ENCODE measurements around the gene MRPL41.
"Not testable (repeated sequence)": the region's sequence is repeated elsewhere in the genome, so short reads cannot be mapped to it uniquely, and the experiment has no call there.

The MRPL41 gene

GRCh38 chr9:137588891-137589290, 37.2 kb downstream of the MRPL41 start:
- TF ChIP-seq CTCF (IDR thresholded peaks at IDR 0.05; ENCODE audit: low read depth, low read length, missing control alignments) = no peak
- peak overlapping the region; percentile 68 for H3K4me3 ChIP-seq (replicated peaks; ENCODE audit: low read depth, low read length)
- no peak for DNase-seq (ENCODE audit: extremely low read depth, low read depth)

- no peak for TF ChIP-seq CTCF (IDR thresholded peaks at IDR 0.05; ENCODE audit: low read depth, low read length, missing control alignments)
- DNase-seq (ENCODE audit: extremely low read depth, low read depth) = no peak
- H3K4me3 ChIP-seq (replicated peaks; ENCODE audit: low read depth, low read length) = peak overlapping the region; percentile 68
Observed at GRCh38 chr9:137589441-137590122, 37.9 kb downstream of the MRPL41 start.

GRCh38 chr9:137590123-137590468, 38.4 kb downstream of the MRPL41 start:
- no peak for DNase-seq (ENCODE audit: extremely low read depth, low read depth)
- H3K4me3 ChIP-seq (replicated peaks; ENCODE audit: low read depth, low read length) = peak overlapping the region; percentile 68
- TF ChIP-seq CTCF (IDR thresholded peaks at IDR 0.05; ENCODE audit: low read depth, low read length, missing control alignments) = no peak

GRCh38 chr9:137590469-137591383, 39.0 kb downstream of the MRPL41 start, which contains the start of gene ZMYND19:
TSS of gene ZMYND19 (minus strand) at chr9:137590512. CDS start at chr9:137590263, 249 bp downstream.
- DNase-seq (ENCODE audit: extremely low read depth, low read depth) = no peak
- no peak for TF ChIP-seq CTCF (IDR thresholded peaks at IDR 0.05; ENCODE audit: low read depth, low read length, missing control alignments)
- peak within 1 kb of the TSS; percentile 71 for H3K4me3 ChIP-seq (replicated peaks; ENCODE audit: low read depth, low read length)

- no peak for TF ChIP-seq CTCF (IDR thresholded peaks at IDR 0.05; ENCODE audit: low read depth, low read length, missing control alignments)
- DNase-seq (ENCODE audit: extremely low read depth, low read depth) = no peak
- no peak overlapping the region for H3K4me3 ChIP-seq (replicated peaks; ENCODE audit: low read depth, low read length)
Observed at GRCh38 chr9:137592767-137593166, 41.1 kb downstream of the MRPL41 start.

GRCh38 chr9:137593176-137593575, 41.5 kb downstream of the MRPL41 start:
- TF ChIP-seq CTCF (IDR thresholded peaks at IDR 0.05; ENCODE audit: low read depth, low read length, missing control alignments) = no peak
- no peak overlapping the region for H3K4me3 ChIP-seq (replicated peaks; ENCODE audit: low read depth, low read length)
- no peak for DNase-seq (ENCODE audit: extremely low read depth, low read depth)

- H3K4me3 ChIP-seq (replicated peaks; ENCODE audit: low read depth, low read length); DNase-seq (ENCODE audit: extremely low read depth, low read depth): not testable (repeated sequence)
Observed at GRCh38 chr9:137596577-137596976, 44.9 kb downstream of the MRPL41 start.

Data from HFF-Myc (cell line).